Dermis blood vessel endothelial cell (primary cell): ENCODE measurements around the gene RTL1. TPM values are rescaled to one million over a fixed set of nuclear protein-coding genes. Genes with fewer than 3 reads are reported as not detected.

Experiments used
- DNase-seq: peaks from one replicate; pipeline ENCODE4 v3.0.0; 2010
- total RNA-seq: library from RNA; depleted of rRNA; stranded (reverse); fragments of >200 nt; gene quantifications from 2 replicates; pipeline ENCODE4 v1.2.3, GENCODE V29; 2014

The RTL1 gene
- total RNA-seq, 1 donor from 2014 or later: not detected

GRCh38 chr14:100898465-100898864, 5.1 kb downstream of the RTL1 start:
- DNase-seq: no peak

GRCh38 chr14:100896369-100897060, 7.0 kb downstream of the RTL1 start:
- DNase-seq: no peak

GRCh38 chr14:100895411-100895810, 8.1 kb downstream of the RTL1 start:
- DNase-seq: no peak

DNA sequence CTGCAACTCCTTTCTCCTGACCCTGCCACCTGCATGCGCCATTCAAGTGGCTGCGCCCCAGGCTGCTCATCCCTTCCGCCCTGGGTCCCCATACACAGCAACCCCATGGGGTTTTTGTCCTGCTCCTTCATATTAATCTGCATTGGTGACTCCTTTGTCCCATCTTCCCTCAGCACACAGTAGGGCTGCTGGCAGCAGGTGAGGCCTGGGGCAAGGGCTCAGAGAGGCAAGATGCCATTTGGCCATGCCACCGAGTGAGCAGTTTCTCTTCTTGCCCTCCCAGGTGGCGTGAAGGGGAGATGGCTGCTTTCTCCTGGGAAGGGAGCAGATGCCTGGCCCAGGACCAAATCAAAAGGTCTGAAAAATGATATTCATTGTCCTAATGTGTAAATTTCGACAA, 9.1 kb downstream of the RTL1 start:
- no peak for DNase-seq

DNA sequence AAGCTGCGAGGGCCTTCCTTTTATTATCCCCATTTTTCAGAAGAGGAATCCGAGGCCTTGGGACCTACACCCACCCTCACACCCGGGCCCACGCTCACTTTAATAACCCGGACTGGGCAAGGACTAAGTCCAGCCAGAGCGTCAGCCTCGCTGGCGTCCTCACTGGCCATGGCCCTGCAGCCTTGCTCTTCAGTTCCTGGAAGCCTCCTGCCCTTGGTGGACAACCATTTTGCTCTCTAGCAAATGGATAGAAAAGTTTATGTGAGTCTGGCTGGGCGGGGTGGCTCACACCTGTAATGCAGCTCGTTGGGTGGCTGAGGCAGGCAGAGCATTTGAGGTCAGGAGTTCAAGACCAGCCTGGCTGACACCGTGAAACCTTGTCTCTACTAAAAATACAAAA, 9.8 kb downstream of the RTL1 start:
- no peak for DNase-seq

GRCh38 chr14:100893228-100893601, 10.3 kb downstream of the RTL1 start:
- no peak for DNase-seq

DNA sequence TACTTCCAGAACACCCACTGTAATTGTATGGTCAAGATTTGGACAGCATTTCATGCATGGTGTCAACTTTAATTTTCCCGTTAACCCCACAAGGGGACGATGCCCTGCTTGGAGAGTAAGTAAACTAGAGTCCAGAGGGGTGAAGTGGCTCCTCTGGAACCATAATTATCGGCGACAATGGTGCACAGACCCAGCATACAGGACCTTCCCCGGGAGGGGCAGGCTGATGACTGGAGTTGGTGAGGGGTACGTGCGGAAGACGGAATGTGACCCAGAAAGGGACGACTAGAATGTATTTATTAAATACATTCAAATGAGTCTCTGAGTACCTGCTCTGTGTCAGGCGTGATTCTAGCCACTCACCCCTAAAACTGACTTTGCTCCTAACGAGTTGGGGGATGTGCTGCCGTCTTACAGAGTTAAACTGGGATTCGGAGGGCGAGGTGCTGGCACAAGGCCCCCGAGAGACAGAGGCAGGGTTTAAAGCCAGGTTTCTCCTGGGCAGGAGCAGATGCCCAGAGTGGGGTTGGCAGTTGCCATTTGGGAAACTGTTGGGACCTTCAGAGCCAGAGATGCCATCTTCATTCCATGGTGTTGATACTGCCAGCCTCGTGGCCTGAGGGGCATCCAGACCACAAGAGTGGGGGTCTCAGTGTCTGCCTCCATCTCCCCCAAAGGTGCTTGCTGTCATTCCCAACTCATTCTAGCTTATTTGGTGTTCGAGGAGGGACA, 10.9 kb downstream of the RTL1 start:
- no peak for DNase-seq

- DNase-seq: no peak
Observed at GRCh38 chr14:100891501-100892445, 11.7 kb downstream of the RTL1 start.

DNA sequence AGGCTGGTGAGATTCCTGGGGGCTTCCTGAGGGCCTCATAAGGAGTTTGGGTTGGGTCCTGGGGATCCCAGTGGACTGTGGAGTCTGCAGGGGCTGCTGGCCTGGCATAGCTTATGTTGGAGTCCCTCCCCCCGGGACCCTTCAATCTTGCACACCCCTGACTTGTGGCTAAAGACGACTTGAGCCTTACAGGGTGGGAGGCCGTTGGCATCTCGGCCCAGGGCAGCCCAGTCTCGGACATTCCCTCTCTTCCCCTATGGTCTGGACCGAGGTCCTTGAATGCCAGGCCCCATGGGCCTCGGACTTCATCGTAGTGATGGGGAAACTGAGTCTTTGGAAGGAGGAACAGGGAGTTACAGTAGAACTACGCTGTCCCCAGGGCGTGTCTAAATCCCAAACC, 12.5 kb downstream of the RTL1 start:
- DNase-seq: no peak

GRCh38 chr14:100890061-100890850, 13.3 kb downstream of the RTL1 start:
- DNase-seq: no peak

GRCh38 chr14:100889641-100890040, 13.9 kb downstream of the RTL1 start:
- DNase-seq: no peak

GRCh38 chr14:100888789-100889315, 14.7 kb downstream of the RTL1 start:
- no peak for DNase-seq

GRCh38 chr14:100887728-100888335, 15.7 kb downstream of the RTL1 start:
- DNase-seq: no peak

- DNase-seq: no peak
Observed at GRCh38 chr14:100885617-100886016, 17.9 kb downstream of the RTL1 start.

- DNase-seq: no peak
Observed at GRCh38 chr14:100885196-100885595, 18.3 kb downstream of the RTL1 start.

DNA sequence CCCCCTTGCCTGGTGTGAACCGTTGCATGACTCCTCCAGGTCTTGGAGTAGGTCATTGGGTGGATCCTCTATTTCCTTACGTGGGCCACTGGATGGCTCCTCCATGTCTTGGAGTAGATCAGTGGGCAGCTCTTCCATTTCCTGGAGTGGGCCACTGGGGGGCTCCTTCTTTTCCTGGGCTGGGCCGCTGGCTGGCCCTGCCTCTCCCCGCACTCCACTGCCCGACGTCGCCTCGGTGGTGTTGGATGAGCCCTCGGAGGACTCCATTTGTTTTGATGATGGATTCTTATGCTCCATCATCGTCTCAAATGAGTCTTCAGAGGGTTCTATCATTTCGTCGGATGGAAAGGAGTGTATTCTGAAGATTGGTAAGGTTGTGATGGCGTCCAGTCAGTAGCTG, 19.1 kb downstream of the RTL1 start:
- DNase-seq: no peak

DNA sequence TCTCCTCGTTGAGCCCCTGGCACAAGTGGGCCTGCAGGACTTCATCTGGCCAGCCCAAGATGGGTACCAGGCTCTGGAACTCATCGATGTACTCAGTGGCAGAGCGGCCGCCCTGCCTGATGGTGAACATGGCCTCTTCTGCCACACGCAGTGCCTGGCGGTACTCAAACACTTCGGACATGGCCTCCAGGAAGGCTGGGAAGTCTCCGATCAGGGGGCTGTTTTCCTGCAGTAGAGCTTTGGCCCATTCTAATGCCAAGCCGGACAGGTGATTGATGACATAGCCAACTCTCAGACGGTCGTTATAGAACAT, 19.8 kb downstream of the RTL1 start:
- no peak for DNase-seq

GRCh38 chr14:100882991-100883788, 20.3 kb downstream of the RTL1 start:
- no peak for DNase-seq

DNA sequence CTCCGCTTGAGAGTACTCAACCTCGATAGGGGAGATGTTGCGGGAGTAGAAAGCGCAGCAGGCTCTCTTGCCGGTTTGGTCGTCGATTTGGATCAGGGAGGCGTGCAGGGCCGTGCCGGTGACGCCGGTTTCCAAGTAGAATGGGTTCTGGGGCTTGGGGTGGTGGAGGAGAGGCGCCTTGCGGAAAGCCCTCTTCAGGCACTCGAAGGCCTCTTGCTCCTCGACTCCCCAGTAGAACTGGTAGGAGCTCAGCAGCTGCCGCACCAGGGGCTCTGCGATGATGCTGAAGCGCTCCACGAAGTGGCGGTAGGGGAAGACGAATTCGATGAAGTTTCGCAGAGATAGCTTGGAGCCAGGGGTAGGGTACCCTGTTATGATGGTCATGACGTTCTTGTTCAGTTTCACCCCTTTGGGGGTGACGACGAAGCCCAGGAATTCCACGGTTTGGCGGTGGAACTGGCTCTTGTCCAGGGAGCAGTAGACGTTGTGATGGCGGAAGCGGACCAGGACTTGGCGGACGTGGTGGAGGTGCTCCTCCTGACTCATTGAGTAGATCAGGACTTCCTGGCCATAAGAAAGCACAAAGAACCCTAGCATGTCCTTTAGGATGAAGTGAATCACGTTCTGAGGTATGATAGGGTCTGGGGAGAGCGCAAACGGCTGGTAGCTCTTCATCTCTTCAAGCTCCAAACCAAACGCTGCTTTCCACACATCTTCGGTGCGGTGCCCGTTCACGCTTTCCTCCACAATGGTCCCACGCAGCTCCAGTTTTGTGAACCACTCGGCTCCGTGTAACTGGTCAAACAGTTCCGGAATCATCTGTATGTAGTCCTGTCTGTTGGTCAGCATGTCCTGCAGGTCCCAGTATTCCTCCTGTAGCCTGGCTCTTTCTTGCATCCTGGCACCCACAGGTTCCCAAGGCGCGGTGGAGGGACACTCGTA, 21.2 kb downstream of the RTL1 start:
- DNase-seq: no peak
